ENCODE measurements around the gene S100B.

DNA sequence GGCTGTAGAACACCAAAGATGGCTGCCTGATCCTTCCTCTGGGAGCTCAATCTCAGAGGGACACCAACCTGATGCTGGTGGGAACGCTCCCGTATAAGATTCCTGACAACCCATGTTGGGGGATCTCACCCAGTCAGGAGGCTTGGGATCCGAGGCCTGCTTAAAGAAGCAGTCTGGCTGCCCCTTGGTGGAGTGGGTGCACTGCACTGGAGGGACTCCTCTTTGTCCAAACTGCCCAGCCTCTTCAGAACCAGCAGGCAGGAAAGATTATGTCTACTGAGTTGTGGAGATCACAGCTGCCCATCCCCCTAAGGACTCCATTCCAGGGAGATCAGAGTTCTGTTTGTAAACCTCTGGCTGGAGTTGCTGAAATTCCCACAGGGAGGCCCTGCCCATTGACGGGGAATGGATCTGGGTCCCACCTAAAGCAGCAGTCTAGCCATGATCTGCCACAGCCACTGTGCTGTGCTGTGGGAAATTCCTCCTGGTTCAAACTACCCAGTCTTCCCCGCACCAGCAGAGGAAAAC lies 23.0 kb downstream of the S100B start:
- no peak for TF ChIP-seq REST (IDR thresholded peaks at IDR 0.05; ENCODE audit: borderline replicate concordance in 1 of 2, low read depth in 1 of 2, low read length in 2 of 2)
- TF ChIP-seq LRRFIP1 (CRISPR knock-in tag; conservative IDR thresholded peaks at IDR 0.05): no peak
- TF ChIP-seq FOXA3 (CRISPR knock-in tag; IDR thresholded peaks at IDR 0.05): no peak; the same call in 1 of the 2 replicates
- TF ChIP-seq SMARCC2 (IDR thresholded peaks at IDR 0.05): no peak
- no peak for TF ChIP-seq NR2F1 (CRISPR knock-in tag; IDR thresholded peaks at IDR 0.05)
- no peak for TF ChIP-seq CTCF (CRISPR knock-in tag; IDR thresholded peaks at IDR 0.05)
- TF ChIP-seq JUNB (CRISPR knock-in tag; IDR thresholded peaks at IDR 0.05; ENCODE audit: borderline replicate concordance): no peak
- no peak for TF ChIP-seq SCMH1 (CRISPR knock-in tag; IDR thresholded peaks at IDR 0.05; ENCODE audit: borderline replicate concordance)

Data from HepG2 (cell line).